Measurements from ENCODE around the gene LYAR. TPM values are rescaled to one million over a fixed set of nuclear protein-coding genes. Genes with fewer than 3 reads are reported as not detected.
A peak's percentile ranks its signal among the peaks of the same experiment; 100 is the strongest.

LYAR gene
- total RNA-seq, 4 donors from 2014 or later: 9.9 to 26.6 (median 23.1) TPM

GRCh38 chr4:4289597-4289940, 385 bp downstream of the LYAR start:
- DNase-seq (no peak), ATAC-seq (peak; percentile 12 to 20)
- H3K4me1 ChIP-seq: peaks cover 42 to 67% of the 10 kb centered on the region in 2 donors
- intact Hi-C loops (cut with DNase I; ENCODE audit: low total_unique reads): no loop called here
- H3K4me3 ChIP-seq: peak overlapping the region; percentile 69 to 93 (median 82)
- no peak for TF ChIP-seq POLR2A (IDR thresholded peaks at IDR 0.05)
- no peak for TF ChIP-seq CTCF (IDR thresholded peaks at IDR 0.05 in 4 of 5, conservative IDR thresholded peaks at IDR 0.05 in 1 of 5)
- H3K9me3 ChIP-seq: no peaks in the 10 kb centered on the region
- in situ Hi-C loops (cut with MboI; ENCODE audit: low sequenced_read_pairs in 4 of 4): loop anchor here in 1 of 4 donors (25.0 kb wide), 1 partner anchor 248 kb away; the partner anchor contains the start of gene STX18
- H3K27me3 ChIP-seq: no peaks in the 10 kb centered on the region
- H3K36me3 ChIP-seq: no peaks in the 10 kb centered on the region
- peak overlapping the region; percentile 84 to 88 (median 86) for H3K27ac ChIP-seq

GRCh38 chr4:4289055-4289454, 899 bp downstream of the LYAR start:
- no peak for TF ChIP-seq POLR2A (IDR thresholded peaks at IDR 0.05)
- TF ChIP-seq CTCF (IDR thresholded peaks at IDR 0.05 in 4 of 5, conservative IDR thresholded peaks at IDR 0.05 in 1 of 5): no peak
- Histone ChIP-seq H3K27me3 (no peaks in the 10 kb centered on the region), H3K27ac (peak overlapping the region in 3 of 4 donors; percentile 84 to 88 (median 85)), H3K4me3 (peak overlapping the region; percentile 69 to 93 (median 82)), H3K9me3 (no peaks in the 10 kb centered on the region), H3K4me1 (peaks cover 41 to 70% of the 10 kb centered on the region in 2 donors), H3K36me3 (no peaks in the 10 kb centered on the region)
- DNase-seq (no peak), ATAC-seq (no peak)
- in situ Hi-C loops (cut with MboI; ENCODE audit: low sequenced_read_pairs in 4 of 4) (loop anchor here in 1 of 4 donors (25.0 kb wide), 1 partner anchor 248 kb away; the partner anchor contains the start of gene STX18), intact Hi-C loops (cut with DNase I; ENCODE audit: low total_unique reads) (no loop called here)

- intact Hi-C loops (cut with DNase I; ENCODE audit: low total_unique reads) (no loop called here), in situ Hi-C loops (cut with MboI; ENCODE audit: low sequenced_read_pairs in 4 of 4) (loop anchor here in 1 of 4 donors (25.0 kb wide), 1 partner anchor 249 kb away; the partner anchor contains the start of gene STX18)
- Histone ChIP-seq H3K27ac (no peak overlapping the region), H3K36me3 (peaks cover 0 to 3% of the 10 kb centered on the region in 2 donors), H3K9me3 (no peaks in the 10 kb centered on the region), H3K4me3 (no peak overlapping the region), H3K4me1 (peaks cover 32 to 65% of the 10 kb centered on the region in 2 donors), H3K27me3 (no peaks in the 10 kb centered on the region)
- no peak for DNase-seq
- TF ChIP-seq CTCF (IDR thresholded peaks at IDR 0.05 in 4 of 5, conservative IDR thresholded peaks at IDR 0.05 in 1 of 5): no peak
- no peak for TF ChIP-seq POLR2A (IDR thresholded peaks at IDR 0.05)
- no peak for ATAC-seq
Measured at GRCh38 chr4:4288098-4288497, 1.9 kb downstream of the LYAR start.

- Histone ChIP-seq H3K4me3 (no peak overlapping the region), H3K36me3 (peaks cover 0 to 32% of the 10 kb centered on the region in 2 donors), H3K9me3 (no peaks in the 10 kb centered on the region), H3K27ac (peak overlapping the region; percentile 7 to 76 (median 66)), H3K4me1 (peaks cover 9 to 40% of the 10 kb centered on the region in 2 donors), H3K27me3 (no peaks in the 10 kb centered on the region)
- ATAC-seq (peak; percentile 16 to 19), DNase-seq (peak in 1 of 2 donors; percentile 34)
- intact Hi-C loops (cut with DNase I; ENCODE audit: low total_unique reads): no loop called here
- TF ChIP-seq POLR2A (IDR thresholded peaks at IDR 0.05): no peak
- TF ChIP-seq CTCF (IDR thresholded peaks at IDR 0.05 in 4 of 5, conservative IDR thresholded peaks at IDR 0.05 in 1 of 5): no peak
- in situ Hi-C loops (cut with MboI; ENCODE audit: low sequenced_read_pairs in 4 of 4): loop anchor here in 1 of 4 donors (25.0 kb wide), 1 partner anchor 252 kb away; the partner anchor contains the start of gene STX18
Measured at GRCh38 chr4:4284827-4285618, 4.9 kb downstream of the LYAR start.

All from gastrocnemius medialis (tissue), 4 donors.